Muscle layer of duodenum (tissue), 2 donors: ENCODE data around the gene CPN1.
"Not testable (repeated sequence)": the region's sequence is repeated elsewhere in the genome, so short reads cannot be mapped to it uniquely, and the experiment has no call there.

ENCODE experiments used
- H3K27ac ChIP-seq: one replicate; pipeline ENCODE4 v1.7.0; 2013; ENCODE audit warnings: mild to moderate bottlenecking, low read length
- H3K27me3 ChIP-seq: one replicate; pipeline ENCODE4 v1.7.0; 2013; ENCODE audit warnings: low read depth, mild to moderate bottlenecking, control low read depth, low read length
- H3K36me3 ChIP-seq, 2 donors: one replicate each; pipeline ENCODE4 v1.7.0; 2013; ENCODE audit warnings: low read length in 2 of 2, control low read depth in 1 of 2, mild to moderate bottlenecking in 1 of 2; ENCODE audit not compliant: insufficient read depth in 2 of 2, control insufficient read depth in 1 of 2
- H3K4me1 ChIP-seq, 2 donors: one replicate each; pipeline ENCODE4 v1.7.0; 2013; ENCODE audit warnings: low read length in 2 of 2, mild to moderate bottlenecking in 2 of 2, control low read depth in 1 of 2, moderate library complexity in 1 of 2; ENCODE audit not compliant: insufficient read depth in 2 of 2, control insufficient read depth in 1 of 2
- H3K4me3 ChIP-seq, 2 donors: one replicate each; pipeline ENCODE4 v1.7.0; 2013; ENCODE audit warnings: low read length in 2 of 2, low read depth in 1 of 2, mild to moderate bottlenecking in 1 of 2
- H3K9me3 ChIP-seq, 2 donors: one replicate each; pipeline ENCODE4 v1.7.0; 2013; ENCODE audit warnings: low read length in 2 of 2, control low read depth in 1 of 2, mild to moderate bottlenecking in 1 of 2; ENCODE audit not compliant: control insufficient read depth in 1 of 2
- donor health status: healthy.

Gene CPN1

DNA sequence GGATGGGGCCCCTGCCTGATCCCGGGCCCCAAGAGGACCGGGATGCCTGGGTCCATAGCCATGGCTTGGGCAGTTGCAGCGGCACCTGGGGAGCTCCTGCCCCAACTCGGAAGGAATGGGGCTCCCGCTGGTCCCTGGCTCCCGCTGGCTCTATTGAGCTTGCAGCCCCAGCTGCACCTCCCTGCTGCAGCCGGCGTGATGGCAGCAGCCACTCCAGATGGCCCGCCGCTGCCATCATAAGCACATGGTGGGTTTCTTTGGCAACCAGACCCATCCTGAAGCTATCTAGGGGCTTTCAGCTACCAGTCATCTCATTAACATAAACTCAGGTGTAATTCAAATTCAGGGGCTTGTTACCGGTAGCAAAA lies 60.8 kb downstream of the CPN1 start:
- Histone ChIP-seq H3K9me3 (no peaks in the 10 kb centered on the region), H3K27me3 (no peaks in the 10 kb centered on the region), H3K4me1 (no peaks in the 10 kb centered on the region), H3K4me3 (no peak overlapping the region), H3K36me3 (no peaks in the 10 kb centered on the region), H3K27ac (no peak overlapping the region)

DNA sequence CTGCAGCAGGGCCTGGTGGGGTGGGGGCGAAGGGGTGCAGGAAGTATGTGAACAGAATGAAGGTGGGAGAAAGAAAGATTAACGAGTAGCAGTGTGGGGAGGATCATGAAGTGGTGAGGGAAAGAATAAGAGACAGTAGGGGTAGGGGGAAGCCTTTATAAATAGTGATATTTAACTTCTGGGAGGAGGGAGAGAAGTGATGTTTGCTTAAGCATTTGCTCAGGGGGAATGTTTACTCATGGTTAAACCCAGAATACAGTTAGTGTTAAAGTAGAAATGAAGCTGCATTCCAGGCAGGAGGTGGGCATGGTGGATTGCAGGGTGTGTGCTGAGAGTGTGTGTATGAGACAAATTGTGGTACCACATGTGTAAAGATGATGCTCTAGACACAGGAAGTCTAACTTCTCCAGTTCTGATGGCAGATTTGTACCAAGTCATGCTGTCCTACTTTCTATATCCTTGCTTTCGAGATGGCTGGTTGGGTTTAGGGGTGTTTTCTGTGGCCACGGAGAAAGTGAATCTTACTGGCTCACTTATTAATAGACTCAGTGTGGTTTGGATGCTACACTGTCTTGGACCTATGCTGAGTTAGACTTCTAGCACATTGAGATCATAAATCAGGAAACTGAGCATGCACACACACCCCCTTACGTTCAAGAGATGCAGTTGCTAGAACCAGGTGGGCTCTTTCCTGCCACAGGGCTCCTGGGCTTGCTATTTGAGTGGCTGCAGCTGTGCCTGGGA lies 61.4 kb downstream of the CPN1 start:
- H3K27me3 ChIP-seq = no peaks in the 10 kb centered on the region
- no peaks in the 10 kb centered on the region for H3K36me3 ChIP-seq
- H3K9me3 ChIP-seq = no peaks in the 10 kb centered on the region
- no peak overlapping the region for H3K27ac ChIP-seq
- H3K4me1 ChIP-seq = no peaks in the 10 kb centered on the region
- H3K4me3 ChIP-seq = no peak overlapping the region

DNA sequence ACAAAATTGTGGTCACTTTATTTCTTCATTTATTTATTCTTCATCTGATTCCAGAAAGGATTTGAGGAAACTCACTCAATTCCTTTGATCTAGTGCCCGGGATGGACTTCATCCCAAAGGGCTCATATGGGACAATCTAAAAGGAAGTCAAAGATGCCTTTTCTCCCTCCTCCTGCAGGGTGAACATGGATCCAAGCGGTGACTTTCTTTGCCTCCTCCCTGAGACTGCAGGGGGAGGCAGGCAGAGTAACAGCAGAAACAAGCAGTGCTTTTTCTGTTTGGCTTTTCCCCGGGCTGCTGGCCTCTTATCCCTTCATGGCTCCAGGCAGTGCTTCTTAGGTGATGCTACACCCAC lies 61.9 kb downstream of the CPN1 start:
- Histone ChIP-seq H3K4me3 (no peak overlapping the region), H3K27me3 (no peaks in the 10 kb centered on the region), H3K4me1 (no peaks in the 10 kb centered on the region), H3K27ac (no peak overlapping the region), H3K9me3 (no peaks in the 10 kb centered on the region), H3K36me3 (no peaks in the 10 kb centered on the region)

DNA sequence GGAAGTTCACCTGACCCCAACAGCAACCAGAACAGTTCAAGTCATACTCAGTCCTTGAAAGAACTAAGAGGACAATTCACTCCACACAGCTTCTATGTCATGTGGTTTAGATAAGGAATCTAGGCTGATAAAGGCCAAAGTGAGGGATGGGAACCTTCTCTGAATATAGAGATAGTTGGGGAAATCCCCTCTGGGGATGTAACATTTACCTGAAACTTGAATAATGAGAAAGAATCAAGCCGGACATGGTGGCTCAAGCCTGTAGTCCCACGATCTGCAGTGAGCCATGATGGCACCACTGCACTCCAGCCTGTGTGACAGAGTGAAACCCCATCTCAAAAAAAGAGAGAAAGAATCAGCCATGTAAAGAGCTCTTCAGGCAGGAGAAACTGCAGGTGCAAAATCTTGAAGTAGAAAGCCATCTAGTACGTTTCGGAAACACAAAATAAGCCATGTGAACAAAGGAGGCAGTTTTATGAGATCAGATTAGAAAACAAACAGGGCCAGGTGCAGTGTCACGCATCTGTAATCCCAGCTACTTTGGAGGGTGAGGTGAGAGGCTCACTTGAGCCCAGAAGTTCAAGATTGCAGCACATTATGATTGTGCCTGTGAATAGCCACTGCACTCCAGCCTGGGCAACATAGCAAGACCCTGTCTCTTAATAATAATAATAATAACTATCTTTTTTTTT lies 67.5 kb downstream of the CPN1 start:
- no peaks in the 10 kb centered on the region for H3K27me3 ChIP-seq
- H3K4me1 ChIP-seq = no peaks in the 10 kb centered on the region
- no peak overlapping the region for H3K27ac ChIP-seq
- H3K9me3 ChIP-seq = no peaks in the 10 kb centered on the region
- no peak overlapping the region for H3K4me3 ChIP-seq
- peaks cover 0 to 3% of the 10 kb centered on the region in 2 donors for H3K36me3 ChIP-seq

DNA sequence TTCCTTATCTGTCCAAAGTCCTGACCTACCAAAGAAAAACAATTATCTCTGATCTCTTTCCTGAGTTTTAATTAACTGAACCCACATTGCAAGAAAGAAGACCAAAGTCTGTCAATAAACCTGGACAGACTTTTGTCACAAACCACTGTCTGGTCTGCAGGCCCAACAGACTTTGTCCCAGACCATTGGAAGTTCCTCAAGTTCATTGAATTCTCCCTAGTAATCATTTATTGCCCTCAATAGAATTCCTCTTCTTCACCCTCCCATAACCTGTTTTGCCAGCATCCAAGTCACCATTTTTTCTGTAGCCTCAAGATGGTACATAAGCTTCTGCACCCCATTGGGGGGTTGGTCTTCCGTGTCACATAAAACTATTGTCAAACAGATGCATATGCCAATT lies 68.0 kb downstream of the CPN1 start:
- H3K27me3 ChIP-seq = no peaks in the 10 kb centered on the region
- H3K36me3 ChIP-seq = peaks cover 0 to 4% of the 10 kb centered on the region in 2 donors
- H3K4me1 ChIP-seq = peaks cover 3 to 4% of the 10 kb centered on the region in 2 donors
- H3K4me3 ChIP-seq = no peak overlapping the region
- no peak overlapping the region for H3K27ac ChIP-seq
- H3K9me3 ChIP-seq = no peaks in the 10 kb centered on the region

- not testable (repeated sequence) for H3K9me3 ChIP-seq, H3K27ac ChIP-seq, H3K4me3 ChIP-seq, H3K27me3 ChIP-seq, H3K36me3 ChIP-seq
- H3K4me1 ChIP-seq = peaks cover 17 to 20% of the 10 kb centered on the region in 2 donors
Measured at GRCh38 chr10:100011906-100012305, 69.8 kb downstream of the CPN1 start.

DNA sequence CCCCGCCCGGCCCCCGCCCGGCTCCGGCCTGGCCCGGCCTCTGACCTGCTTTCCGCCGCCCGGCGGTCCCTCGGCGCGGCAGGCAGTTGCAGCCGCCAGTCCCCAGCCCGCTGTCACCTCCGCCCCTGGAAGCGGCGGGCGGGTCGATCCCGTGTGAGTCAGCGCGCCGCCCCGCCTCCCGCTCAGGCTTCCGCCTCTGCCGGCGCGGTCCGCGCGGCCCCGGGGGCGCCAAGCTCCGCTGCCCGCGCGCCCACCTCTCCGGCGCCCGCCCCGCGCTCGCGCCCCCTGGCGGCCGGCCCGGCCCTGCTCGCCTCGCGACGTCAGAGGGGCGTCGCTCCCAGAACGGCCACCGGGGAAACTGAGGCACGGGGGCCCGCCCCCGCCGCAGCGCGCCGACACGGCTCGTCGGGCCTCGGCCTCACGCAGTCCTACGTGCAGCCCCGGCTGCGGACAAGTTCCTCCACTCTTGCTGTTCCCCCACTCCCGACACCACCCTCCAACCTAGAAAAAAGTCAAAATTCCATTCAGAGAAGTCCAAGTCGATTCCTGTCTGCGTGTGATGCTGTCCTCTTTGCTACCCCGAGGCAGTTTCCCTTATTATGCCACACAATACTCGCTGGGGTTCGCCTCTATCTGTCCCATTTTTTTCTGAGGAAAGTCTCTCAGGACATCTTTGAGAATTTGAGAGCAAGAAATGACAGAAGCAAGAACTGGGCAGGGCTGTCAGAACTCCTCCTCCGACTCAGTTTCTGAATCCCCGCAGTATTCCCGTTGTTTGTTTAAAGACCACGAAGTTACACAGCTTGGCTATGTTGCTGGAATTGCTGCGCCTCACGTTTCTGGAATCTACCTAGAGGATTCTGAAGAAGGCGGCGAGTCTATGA lies 71.6 kb downstream of the CPN1 start, which contains the start of gene DNMBP:
Gene DNMBP (minus strand): TSS at position 155 of the 884 bp plus-strand sequence. CDS start 37,823 bp downstream, outside the sequence.
- peaks cover 21 to 32% of the 10 kb centered on the region in 2 donors for H3K4me1 ChIP-seq
- H3K27ac ChIP-seq = peak within 1 kb of the TSS; percentile 85
- H3K27me3 ChIP-seq = no peaks in the 10 kb centered on the region
- H3K9me3 ChIP-seq = no peaks in the 10 kb centered on the region
- H3K4me3 ChIP-seq = peak within 1 kb of the TSS; percentile 97 to 99
- H3K36me3 ChIP-seq = peaks cover 0 to 4% of the 10 kb centered on the region in 2 donors

- Histone ChIP-seq H3K4me3 (peak overlapping the region; percentile 97 to 99), H3K36me3 (peaks cover 0 to 4% of the 10 kb centered on the region in 2 donors), H3K4me1 (peaks cover 21 to 37% of the 10 kb centered on the region in 2 donors), H3K27me3 (no peaks in the 10 kb centered on the region), H3K9me3 (no peaks in the 10 kb centered on the region), H3K27ac (peak overlapping the region; percentile 85)
Measured at GRCh38 chr10:100009283-100009792, 72.3 kb downstream of the CPN1 start.

DNA sequence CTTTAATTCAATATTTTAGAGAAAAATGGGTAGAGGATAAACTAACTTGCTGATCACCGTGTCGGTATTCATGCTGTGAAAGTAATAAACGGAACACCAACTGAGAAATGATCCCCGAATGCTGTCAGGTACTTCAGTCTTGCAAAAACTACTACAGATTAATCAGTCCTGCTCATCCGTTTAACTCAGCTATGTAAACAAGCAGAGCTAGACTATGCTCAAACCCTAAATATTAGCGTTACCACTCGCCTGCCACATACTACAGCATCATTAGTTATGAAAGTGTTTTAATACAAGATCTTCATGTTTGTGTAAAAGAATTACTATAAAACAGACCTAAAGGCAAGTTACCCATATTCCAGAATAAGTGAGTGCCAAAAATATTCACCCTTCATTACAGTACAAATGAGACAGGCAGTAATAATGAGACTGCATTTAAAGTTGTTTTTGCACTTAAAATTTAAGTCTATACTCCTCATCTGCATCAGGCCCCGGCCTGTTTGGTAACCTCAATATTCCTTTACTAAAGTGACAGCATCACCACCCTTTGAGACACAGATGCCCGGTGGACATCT lies 72.9 kb downstream of the CPN1 start:
- Histone ChIP-seq H3K4me3 (peak overlapping the region; percentile 97 to 99), H3K27me3 (no peaks in the 10 kb centered on the region), H3K27ac (peak overlapping the region; percentile 85), H3K36me3 (peaks cover 0 to 4% of the 10 kb centered on the region in 2 donors), H3K4me1 (peaks cover 21 to 37% of the 10 kb centered on the region in 2 donors), H3K9me3 (no peaks in the 10 kb centered on the region)

GRCh38 chr10:100008142-100008522 lies 73.5 kb downstream of the CPN1 start:
- peaks cover 0 to 4% of the 10 kb centered on the region in 2 donors for H3K36me3 ChIP-seq
- no peaks in the 10 kb centered on the region for H3K9me3 ChIP-seq
- H3K27ac ChIP-seq = peak overlapping the region; percentile 85
- peak overlapping the region; percentile 97 to 99 for H3K4me3 ChIP-seq
- no peaks in the 10 kb centered on the region for H3K27me3 ChIP-seq
- peaks cover 21 to 37% of the 10 kb centered on the region in 2 donors for H3K4me1 ChIP-seq
